ENCODE measurements around the gene SLC13A2. TPM values are rescaled to one million over a fixed set of nuclear protein-coding genes. Genes with fewer than 3 reads are reported as not detected.

The SLC13A2 gene
- total RNA-seq, 1 donor from 2014 or later: not detected

GRCh38 chr17:28468781-28469180 is 4.7 kb upstream of the SLC13A2 start:
- no peak for ATAC-seq
- intact Hi-C loops (cut with DNase I): no loop called here
- DNase-seq (ENCODE audit: missing footprints): no peak

- intact Hi-C loops (cut with DNase I): no loop called here
- DNase-seq (ENCODE audit: missing footprints) (peak; percentile 56), ATAC-seq (no peak)
Measured at GRCh38 chr17:28469376-28469775, 4.1 kb upstream of the SLC13A2 start.

- intact Hi-C loops (cut with DNase I): no loop called here
- DNase-seq (ENCODE audit: missing footprints) (no peak), ATAC-seq (no peak)
Measured at GRCh38 chr17:28470266-28470913, 3.1 kb upstream of the SLC13A2 start.

GRCh38 chr17:28470914-28471366 is 2.5 kb upstream of the SLC13A2 start:
- no peak for ATAC-seq
- DNase-seq (ENCODE audit: missing footprints): no peak
- intact Hi-C loops (cut with DNase I): no loop called here

GRCh38 chr17:28471531-28472342 is 1.7 kb upstream of the SLC13A2 start:
- ATAC-seq (no peak), DNase-seq (ENCODE audit: missing footprints) (peak; percentile 56)
- intact Hi-C loops (cut with DNase I): no loop called here

- no peak for DNase-seq (ENCODE audit: missing footprints)
- no peak for ATAC-seq
- intact Hi-C loops (cut with DNase I): no loop called here
Measured at GRCh38 chr17:28472871-28473497, 460 bp upstream of the SLC13A2 start.

GRCh38 chr17:28474111-28474531 is 677 bp downstream of the SLC13A2 start:
- DNase-seq (ENCODE audit: missing footprints) (no peak), ATAC-seq (no peak)
- intact Hi-C loops (cut with DNase I): no loop called here

- no peak for DNase-seq (ENCODE audit: missing footprints)
- ATAC-seq: no peak
- intact Hi-C loops (cut with DNase I): no loop called here
Measured at GRCh38 chr17:28475151-28475900, 1.9 kb downstream of the SLC13A2 start.

- ATAC-seq (no peak), DNase-seq (ENCODE audit: missing footprints) (no peak)
- intact Hi-C loops (cut with DNase I): no loop called here
Measured at GRCh38 chr17:28476076-28476865, 2.8 kb downstream of the SLC13A2 start.

GRCh38 chr17:28477928-28478327 is 4.5 kb downstream of the SLC13A2 start:
- DNase-seq (ENCODE audit: missing footprints) (no peak), ATAC-seq (no peak)
- intact Hi-C loops (cut with DNase I): no loop called here

GRCh38 chr17:28478712-28479615 is 5.5 kb downstream of the SLC13A2 start:
- intact Hi-C loops (cut with DNase I): no loop called here
- no peak for DNase-seq (ENCODE audit: missing footprints)
- ATAC-seq: no peak

GRCh38 chr17:28480278-28480677 is 6.8 kb downstream of the SLC13A2 start:
- DNase-seq (ENCODE audit: missing footprints) (no peak), ATAC-seq (no peak)
- intact Hi-C loops (cut with DNase I): no loop called here

- intact Hi-C loops (cut with DNase I): no loop called here
- no peak for DNase-seq (ENCODE audit: missing footprints)
- no peak for ATAC-seq
Measured at GRCh38 chr17:28480799-28481571, 7.5 kb downstream of the SLC13A2 start.

- no peak for ATAC-seq
- DNase-seq (ENCODE audit: missing footprints): no peak
- intact Hi-C loops (cut with DNase I): no loop called here
Measured at GRCh38 chr17:28482551-28483199, 9.2 kb downstream of the SLC13A2 start.

GRCh38 chr17:28484296-28484695 is 10.9 kb downstream of the SLC13A2 start:
- ATAC-seq (no peak), DNase-seq (ENCODE audit: missing footprints) (no peak)
- intact Hi-C loops (cut with DNase I): no loop called here

GRCh38 chr17:28485049-28485448 is 11.6 kb downstream of the SLC13A2 start:
- intact Hi-C loops (cut with DNase I): no loop called here
- DNase-seq (ENCODE audit: missing footprints): no peak
- no peak for ATAC-seq
